GM11168 (cell line): ENCODE data around the gene CCDC142.

ENCODE experiments used
- in situ Hi-C: fragments of 300-500 bp; cut with MboI; formaldehyde crosslinking; loops from one replicate; pipeline ENCODE4 v1.12.0; 2022; ENCODE audit warnings: low sequenced_read_pairs; ENCODE audit not compliant: unreplicated experiment

The CCDC142 gene

DNA sequence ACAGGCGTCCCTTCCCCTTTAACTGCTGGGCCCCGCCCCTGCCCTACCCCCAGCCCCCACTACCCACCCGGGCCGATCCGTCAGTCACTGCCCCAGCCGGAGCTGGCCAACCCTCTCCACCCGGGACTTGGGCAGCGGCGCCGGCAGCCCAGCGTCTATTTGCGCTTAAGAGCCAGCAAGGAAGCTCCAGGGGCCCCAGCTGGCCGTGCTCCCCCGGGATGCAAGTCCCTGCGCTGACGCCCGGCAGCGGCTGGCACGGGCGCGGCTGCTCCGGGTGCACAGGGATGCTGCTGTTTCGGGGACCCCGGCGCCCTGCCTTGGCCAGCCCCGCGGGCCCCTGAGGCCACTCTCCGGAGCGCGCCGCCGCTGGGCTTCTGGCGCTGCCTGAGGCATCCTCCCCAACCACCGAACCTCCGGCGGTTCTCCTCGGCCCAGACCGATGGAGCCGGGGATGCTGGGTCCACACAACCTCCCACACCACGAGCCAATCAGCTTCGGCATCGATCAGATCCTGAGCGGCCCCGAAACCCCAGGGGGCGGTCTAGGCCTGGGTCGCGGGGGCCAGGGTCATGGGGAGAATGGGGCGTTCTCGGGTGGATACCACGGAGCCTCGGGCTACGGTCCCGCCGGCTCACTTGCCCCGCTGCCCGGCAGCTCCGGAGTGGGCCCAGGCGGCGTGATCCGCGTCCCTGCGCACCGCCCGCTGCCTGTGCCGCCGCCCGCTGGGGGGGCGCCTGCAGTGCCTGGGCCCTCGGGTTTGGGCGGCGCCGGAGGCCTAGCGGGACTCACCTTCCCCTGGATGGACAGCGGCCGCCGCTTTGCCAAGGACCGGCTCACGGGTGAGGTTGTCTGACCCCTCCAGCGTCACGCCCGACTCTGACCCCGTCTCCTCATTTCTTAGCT, 31.8 kb upstream of the CCDC142 start, which contains the start of gene TLX2:
TSS of gene TLX2 (plus strand) at position 83 of the 903 bp plus-strand sequence. CDS start at position 440, 357 bp downstream.
- in situ Hi-C loops, result no loop called here

DNA sequence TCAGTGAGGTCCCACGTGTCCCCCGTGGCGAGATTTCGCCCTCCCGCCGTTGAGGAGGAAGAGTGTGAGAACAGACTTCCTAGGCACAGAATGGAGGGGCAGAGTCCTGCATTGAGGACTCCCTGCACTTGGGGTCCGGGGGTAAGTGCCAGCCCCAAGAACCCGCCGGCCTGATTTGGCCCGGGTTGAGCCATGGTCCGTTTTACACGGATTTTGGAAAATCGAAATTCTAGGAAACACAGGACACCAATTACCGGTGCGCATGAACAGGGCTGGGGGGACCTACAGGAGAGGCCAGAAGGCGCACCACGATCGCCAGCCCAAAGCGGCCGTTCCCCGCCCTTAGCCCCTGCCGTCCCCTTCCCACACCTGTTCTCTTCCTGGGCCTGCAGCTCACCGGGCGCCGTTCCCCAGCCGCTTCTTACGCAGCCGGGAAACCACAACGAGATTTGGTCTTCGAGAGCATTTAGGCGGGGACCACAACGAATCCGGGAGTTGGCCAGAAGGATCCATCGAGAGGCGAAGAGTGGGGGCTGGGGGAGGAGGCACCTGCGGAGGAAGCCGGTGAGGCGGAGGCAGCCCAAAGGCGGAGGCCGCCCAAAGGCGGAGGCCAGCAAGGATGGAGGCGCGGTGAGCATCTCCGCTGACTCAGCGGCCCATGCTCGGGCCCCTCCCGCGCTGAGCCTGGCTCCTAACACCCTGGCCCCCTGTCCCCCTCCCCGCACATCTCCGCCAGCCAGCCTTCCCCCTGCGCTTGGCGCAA, 31.0 kb upstream of the CCDC142 start:
- in situ Hi-C loops, result no loop called here

DNA sequence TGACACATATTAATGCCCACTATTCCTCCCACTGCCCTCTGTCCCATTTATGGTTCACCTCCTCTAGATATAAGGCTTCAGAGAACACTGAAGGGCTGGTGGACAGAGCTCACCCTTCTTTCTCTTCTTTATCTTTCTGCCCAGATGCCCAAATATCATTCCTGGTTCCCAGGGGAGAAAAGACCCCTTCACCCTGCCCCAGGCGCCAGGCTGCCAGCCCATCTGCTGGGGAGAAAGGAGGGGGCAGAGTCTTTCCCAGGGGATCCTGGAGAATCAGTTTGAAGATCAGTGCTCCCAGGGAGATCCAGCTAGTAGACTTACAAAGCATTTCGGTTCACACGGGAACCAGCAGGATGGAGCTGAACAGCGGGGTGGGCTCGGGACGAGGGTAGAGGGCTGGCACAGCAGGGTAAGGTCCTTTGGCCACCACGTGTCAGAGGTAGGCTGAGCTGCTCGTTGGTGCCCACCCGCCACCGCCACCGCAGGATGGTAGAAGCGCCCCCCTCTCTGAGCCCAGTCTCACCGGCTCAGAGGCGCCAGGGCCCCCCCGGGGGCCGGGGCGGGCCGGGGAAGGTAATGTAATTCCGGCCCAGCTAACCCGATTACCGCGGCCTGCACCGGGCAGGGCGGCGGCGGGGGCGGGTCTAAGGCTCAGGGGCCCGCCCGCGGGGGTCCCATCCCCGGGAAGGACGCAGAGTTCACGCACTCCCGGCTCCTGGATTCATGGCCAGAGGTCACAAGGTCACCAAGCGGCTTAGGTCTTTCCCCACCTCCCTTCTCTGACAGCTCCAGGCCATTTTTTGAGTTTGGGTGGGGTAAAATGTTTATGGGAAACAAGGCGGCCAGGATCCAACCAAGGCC, 30.2 kb upstream of the CCDC142 start:
- in situ Hi-C loops, result no loop called here

DNA sequence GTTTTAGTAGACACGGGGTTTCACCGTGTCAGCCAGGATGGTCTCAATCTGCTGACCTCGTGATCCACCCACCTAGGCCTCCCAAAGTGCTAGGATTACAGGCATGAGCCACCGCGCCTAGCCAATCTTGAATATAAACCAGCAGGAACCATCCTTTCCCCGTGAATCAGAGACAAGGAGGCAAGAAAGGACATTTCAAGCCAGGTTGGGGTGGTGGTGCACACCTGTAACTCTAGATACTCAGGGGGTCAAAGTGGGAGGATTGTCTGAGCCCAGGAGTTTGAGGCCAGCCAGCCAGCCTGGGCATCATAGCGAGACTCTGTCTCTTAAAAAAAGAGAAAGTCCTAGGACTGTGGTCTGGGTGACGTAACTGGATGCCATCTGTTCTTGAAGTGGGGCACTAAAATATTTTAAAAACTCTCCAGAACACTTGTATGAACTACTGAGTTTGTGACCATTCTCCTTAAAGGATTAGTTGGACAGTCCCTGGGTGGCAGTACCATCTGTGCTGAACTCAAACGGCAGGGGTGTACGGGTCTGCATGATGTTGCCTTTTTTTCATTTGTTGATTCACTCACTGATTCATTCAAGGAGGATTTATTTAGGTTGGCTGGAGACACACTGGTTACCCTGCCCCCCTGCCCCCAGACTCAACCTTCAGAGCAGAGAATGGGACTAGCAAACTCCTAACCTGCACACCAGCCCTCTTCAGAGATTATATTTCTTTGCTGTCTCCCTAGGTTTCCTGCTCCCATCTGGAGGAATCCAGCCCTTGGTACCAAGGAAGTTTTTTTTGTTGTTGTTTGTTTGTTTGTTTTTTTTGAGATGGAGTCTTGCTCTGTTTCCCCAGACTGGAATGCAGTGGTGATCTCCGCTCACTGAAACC, 28.5 kb upstream of the CCDC142 start:
- in situ Hi-C loops, result no loop called here

DNA sequence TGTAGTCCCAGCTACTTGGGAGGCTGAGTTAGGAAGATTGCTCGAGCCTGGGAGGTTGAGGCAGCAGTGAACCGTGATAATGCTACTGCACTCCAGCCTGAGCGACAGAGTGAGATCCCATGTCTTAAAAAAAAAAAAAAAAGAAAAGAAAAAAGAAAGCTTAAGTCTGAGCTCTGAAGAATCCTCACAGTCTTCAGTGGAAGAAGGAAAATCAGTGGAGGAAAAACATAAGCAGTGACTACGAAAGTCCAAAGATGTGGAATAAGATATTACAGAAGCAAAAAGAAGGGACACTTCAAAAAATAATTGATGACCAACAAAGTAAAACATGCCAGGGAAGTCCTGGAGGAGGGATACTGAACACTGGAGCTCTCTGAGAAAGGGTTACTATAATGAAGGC, 27.5 kb upstream of the CCDC142 start:
- in situ Hi-C loops, result no loop called here

DNA sequence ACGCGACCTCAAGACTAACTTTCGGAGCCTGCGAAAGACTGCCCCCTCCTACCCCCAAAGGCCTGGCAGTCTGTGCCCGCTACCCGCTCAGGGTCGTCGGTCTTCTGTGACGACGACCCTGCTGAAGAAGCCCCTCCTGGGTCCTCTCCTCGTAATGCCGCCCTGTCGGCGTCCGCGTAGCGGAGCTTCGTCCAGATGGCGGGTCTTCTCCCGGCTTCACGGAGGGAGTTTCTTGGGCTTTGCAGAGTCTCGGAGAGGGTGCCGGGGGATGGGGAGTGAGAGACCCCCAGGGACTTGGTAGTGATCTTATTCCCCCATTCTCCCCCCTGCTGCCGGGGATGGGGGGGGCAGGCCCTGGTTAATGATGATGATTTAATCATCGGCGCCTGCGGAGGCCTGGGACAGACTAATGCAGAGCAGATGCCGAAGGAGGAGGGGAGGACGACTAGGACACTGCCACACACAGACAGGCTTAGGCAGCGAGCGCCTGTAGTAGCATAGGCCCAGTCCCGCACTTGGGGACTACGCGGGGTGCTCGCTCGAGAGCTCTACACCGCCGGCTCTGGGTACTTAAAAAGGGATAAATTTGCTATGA, 25.2 kb upstream of the CCDC142 start:
- in situ Hi-C loops, result no loop called here

DNA sequence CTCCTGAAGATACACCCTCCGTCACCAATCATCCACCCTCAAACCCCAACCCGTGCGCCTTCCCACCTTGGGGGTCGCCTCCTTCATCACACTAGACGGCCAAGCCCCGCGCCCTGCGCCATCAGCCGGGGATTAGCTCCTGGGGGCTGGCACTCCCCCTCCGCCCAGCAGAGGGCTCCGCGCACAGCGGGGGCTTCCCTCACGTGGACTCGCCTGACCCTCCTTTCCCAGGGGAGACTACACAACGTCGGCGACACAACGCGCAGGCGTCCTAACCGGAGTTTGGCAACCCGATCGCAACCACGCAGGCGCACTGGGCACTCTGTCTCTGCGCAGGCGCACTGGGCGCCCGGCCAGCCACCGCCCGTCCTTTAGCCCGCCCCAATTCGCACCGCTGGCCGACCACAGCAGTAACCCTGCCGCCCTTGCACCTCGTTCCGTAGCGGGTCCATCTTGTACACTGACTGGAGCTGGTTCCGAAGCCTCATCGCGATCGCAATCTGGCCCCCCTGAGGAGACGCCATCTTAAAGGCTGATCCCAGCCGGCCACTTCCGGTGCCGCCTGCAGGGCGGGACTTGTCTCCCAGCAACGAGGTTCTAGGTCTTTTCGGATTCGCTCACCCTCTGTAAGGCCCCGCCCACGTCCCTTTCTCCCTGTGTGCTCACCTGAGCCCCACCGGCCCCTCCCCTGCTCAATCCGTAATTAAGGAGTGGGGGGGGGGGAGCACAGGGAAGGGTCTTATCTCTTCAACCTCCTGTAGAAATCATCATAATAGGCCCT, 24.5 kb upstream of the CCDC142 start, which contains the start of gene PCGF1:
TSS of gene PCGF1 (minus strand) at position 551 of the 781 bp plus-strand sequence. CDS start at position 524, 27 bp downstream.
- in situ Hi-C loops, result no loop called here

DNA sequence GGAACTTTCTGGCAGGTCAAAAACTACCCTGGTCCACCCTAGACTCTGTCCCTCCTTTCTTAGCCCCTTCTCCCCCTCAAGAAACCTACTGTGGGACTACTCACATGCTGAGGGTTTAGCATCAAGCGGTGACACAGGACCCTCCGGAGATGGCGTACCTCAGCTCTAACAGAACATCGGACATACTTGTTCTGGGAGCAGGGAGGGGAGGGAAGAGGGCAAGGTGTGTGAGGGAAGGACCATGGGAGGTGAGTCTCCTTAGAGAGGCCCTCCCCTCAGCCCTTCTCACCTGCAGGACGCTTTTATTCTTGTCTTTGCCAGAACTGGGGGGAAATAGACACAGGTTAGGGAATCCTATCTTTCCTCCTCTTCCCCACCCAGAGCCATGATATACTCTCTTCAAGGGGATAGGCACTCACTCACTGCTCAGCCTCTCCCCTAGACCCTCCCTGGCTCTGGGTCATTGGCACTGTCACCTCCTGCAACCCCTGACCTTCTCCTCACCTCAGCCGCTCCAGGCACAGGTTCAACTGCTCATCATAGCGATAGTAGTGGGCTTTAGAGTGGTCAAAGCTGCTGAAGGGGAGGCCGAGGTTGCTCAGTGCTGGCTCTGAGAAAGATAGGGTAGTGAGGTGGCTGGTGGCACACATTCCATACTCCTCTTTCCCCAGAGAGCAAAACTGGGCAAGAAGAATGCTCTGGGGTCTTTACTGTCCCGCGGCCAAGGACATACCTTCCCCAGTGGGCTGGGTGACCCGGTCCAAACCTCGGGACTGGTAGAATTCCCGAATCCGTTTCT, 22.8 kb upstream of the CCDC142 start:
- in situ Hi-C loops, result no loop called here

DNA sequence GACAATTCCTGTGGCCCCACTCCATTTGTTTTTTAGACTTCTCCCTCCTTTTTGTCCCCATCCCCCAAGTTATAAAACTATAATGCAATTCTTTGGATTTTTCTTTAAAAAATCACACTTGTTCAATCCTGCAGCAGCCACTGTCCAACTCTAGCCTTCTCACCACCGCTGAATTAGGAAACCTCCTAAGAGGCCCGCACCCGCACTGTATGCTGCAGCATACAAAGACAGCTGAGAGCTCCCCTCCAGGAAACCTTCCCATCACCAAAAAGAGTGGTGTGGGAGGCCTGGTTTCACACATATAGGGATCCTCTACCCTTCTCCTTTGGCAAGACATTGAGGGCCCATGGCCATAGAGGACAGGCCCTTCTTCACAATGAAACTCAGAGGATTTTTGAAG, 21.8 kb upstream of the CCDC142 start:
- in situ Hi-C loops, result no loop called here

DNA sequence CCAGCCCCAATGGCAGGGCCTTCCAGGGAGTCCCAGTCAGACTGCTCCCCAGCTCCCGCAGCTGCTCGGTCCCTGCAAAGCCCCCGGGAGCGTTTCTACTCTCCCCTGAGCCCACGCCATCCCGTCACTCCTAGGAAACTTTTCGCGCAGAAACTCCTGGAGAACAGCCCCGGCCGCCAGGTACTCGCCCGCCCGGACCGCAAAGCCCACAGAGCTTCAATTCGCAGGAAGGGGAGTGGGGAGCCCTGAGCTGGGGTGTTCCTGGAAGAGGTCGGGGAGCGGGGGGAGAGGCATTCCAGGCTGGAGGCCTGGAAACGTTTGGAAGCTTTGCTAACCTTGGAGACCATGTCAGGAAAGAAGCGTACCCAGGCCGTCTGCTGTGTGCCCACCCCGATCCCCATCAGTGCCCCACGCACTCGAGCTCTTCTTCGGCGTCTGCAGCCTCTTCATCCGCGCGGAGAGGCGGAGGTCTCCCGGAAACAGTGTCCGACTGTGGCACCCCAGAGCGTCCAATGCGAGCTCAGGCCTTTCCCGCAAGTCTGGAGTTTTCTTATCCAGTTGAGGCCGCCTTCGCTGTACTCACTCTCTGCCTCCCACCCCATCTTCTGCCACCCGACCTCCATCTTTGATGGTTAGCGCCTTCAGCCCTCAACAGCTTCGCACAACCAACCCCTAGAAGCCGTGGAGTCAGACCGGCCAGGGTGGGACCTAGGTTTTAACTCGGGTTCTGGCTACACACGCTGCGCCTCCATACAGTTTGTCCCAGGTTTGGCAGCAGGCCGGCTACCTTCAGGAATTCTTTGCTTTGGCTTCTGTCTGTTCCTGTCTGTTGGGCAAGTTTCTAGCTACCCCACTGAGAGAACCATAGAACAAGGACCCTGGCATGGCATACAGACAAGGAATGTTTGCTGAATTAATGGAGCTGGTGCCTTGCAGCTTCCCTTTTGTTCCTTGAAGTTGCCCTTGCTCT, 21.0 kb upstream of the CCDC142 start:
- in situ Hi-C loops, result no loop called here

DNA sequence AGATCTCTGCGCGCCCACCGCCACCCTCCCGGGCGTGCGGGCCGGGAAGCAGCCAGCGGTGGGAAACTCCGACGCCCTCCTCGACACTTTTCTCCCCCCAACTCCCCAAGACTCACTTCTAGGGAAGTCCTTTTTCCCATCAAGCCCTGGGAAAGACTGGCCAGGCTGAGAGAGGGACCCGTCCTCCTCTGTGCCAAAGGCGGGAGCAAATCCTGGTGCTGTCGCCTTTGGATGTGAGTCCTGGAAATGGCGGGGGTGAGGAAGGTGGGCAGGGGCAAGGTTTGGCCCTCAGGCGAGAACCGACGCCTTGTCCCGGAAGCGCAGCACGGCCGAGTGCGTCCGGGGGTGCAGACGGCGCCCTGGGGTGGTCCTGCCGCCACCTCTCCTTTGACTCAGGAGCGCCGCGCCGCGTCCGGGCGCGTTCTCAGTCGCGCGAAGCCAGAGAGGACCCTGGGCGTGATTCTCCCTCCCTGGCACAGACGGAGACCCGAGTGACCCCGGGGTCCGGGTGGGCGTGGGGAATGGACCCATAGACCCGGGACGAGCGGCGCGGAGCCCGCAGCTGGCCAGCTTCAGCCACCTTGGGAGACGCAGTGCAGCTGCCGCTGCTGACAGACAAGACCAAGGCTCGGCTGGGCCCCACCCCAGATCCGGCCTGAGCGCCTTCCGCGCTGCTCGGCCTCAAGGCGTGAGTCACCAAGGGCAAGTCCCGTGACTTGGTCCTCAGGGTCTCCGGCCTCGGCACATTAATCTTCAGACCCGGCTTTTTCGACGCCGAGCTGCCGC, 20.1 kb upstream of the CCDC142 start:
- in situ Hi-C loops, result no loop called here

DNA sequence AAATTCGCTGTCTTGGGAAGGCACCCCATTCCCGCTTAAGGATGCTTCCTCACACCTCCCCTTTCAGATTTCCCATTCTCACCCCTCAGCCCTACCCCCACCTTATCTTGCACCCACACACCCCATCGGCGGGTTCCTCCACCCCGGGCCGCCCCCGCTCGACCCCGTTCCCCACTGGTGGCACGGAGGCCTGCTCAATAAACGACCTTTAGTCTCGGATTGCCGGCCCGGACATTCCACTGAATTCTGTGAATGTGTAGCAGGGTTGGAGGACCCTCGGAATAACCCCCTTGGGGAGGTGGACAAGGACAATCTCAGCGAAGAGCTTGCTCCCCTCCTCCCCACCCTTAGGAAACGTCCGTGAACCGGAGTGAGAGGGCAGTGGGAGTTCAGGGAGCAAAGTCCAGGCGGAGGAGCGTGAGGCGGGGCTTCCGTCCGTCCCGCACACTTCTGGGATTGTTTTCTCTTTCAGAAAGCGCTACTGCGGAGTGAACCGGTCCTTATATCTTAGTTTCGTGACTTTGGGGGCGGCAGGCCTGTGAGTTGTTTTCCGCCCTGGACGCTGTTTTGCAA, 19.4 kb upstream of the CCDC142 start:
- in situ Hi-C loops, result no loop called here

DNA sequence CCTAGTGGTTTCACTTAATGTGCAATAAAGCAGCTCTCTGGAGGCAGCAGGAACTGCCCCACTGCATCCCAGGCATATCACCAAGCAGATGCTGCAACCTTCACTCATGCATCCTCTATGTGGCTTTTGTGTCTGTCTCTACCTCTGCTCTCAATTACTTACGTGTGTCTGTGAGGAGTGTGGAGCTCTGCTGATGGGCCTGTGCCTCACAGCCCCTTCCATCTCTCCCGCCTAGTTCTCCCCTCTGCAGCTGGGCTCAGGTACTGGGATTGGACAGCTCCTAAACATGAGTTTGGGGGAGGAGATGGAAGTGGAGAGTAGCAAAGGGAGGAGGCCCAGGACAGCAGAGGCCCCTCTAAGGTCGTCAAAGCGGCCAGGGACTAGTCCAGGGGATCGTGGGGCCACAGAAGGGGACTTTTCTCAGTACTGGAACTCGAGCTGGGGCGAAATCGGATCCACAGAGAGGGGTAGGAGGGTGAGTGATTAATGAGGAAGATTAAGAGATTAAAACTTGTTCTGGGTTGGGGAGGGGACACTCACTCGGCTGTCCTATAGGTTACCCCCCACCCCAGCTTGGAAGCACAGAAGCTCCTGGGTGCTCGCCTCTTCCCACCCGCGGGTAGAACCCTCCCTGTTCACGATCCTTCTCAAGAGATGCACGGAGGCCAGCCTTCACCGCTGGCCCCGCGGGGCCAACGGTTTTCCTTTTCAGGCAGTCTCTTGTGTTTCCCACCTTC, 18.7 kb upstream of the CCDC142 start:
- in situ Hi-C loops, result no loop called here

DNA sequence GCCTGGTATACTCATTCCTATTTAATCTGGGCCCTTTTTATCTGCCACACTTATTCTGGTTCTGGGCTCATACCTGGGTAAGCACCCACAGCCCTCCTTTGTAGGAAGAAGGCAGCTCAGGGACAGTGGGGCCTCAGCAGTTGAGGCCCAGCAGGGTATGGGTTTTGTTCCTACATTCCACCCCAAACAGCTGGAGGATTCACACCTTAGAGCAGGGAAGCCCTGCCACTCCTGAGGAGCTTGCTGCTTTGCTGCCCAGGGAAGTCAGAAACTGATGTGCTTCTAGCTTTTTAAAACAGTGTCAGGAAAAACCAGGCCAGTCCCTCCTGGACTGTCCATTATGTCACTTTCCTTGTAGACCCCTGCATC, 17.8 kb upstream of the CCDC142 start:
- in situ Hi-C loops, result no loop called here
